Right lobe of liver (tissue), 4 donors: ENCODE results near the gene PCA3.

ENCODE experiments used
- CTCF ChIP-seq, 4 donors: fragments of 200-600 bp in 3 of 4; fragments of 450-650 bp in 1 of 4; IDR thresholded peaks; one replicate each; pipeline versions ENCODE4 v1.5.1 to v1.8.0; 2016 to 2022; ENCODE audit warnings: antibody characterized with exemption in 4 of 4, mild to moderate bottlenecking in 2 of 4
- POLR2A ChIP-seq: fragments of 450-650 bp; IDR thresholded peaks from one replicate; pipeline ENCODE4 v1.6.1; 2017; ENCODE audit warnings: antibody characterized with exemption, mild to moderate bottlenecking
- donor health status: DM: no; HTN: no; CAD: no.
- donor health status: DM: no; HTN: no; CAD: no.
- donor health status: DM: no; HTN: yes; CAD: no.

DNA sequence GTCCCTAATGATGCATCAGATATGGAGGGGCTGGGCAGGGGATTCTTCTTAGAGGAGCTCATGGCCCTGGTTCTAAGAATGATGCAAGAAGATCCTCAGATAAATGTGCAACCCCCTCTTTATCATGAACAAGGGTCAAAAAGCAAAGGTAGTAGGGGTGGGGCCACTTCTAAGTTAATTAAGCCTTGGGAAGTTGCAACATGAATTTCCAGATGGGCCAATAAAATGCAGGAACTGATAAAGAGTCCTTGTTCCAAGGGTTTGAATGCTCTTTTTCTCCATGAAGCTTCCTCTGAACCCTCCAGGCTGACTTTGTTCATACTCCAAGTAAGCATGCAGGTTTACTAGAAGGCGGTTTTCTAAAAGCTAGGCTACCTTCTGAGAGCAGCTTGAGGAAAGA, 25.6 kb downstream of the PCA3 start:
- TF ChIP-seq POLR2A (no peak), CTCF (IDR thresholded peaks at IDR 0.05) (no peak)
